ENCODE data around the gene TBX4.
A peak's percentile ranks its signal among the peaks of the same experiment; 100 is the strongest.

TBX4 gene

GRCh38 chr17:61410141-61411010 lies 41.8 kb upstream of the TBX4 start:
- H3K27ac Mint-ChIP-seq, result no peak overlapping the region
- no peaks in the 10 kb centered on the region for H3K9me3 Mint-ChIP-seq
- intact Hi-C loops (cut with micrococcal nuclease), result loop anchor here (2.0 kb wide), 1 partner anchor 56 kb away; no protein-coding TSS in a partner anchor
- H3K4me1 Mint-ChIP-seq (ENCODE audit: low read depth), result peaks cover 35% of the 10 kb centered on the region
- H3K4me3 Mint-ChIP-seq, result peak overlapping the region; percentile 58
- H3K27me3 Mint-ChIP-seq, result peaks cover 89% of the 10 kb centered on the region
- H3K36me3 Mint-ChIP-seq (ENCODE audit: low read depth), result no peaks in the 10 kb centered on the region

GRCh38 chr17:61411011-61411260 lies 41.3 kb upstream of the TBX4 start:
- Mint-ChIP-seq H3K4me1 (ENCODE audit: low read depth) (peaks cover 35% of the 10 kb centered on the region), H3K9me3 (no peaks in the 10 kb centered on the region), H3K36me3 (ENCODE audit: low read depth) (no peaks in the 10 kb centered on the region), H3K4me3 (peak overlapping the region; percentile 75), H3K27ac (no peak overlapping the region), H3K27me3 (peaks cover 89% of the 10 kb centered on the region)
- intact Hi-C loops (cut with micrococcal nuclease), result loop anchor here (2.0 kb wide), 1 partner anchor 56 kb away; no protein-coding TSS in a partner anchor

GRCh38 chr17:61411261-61412142 lies 40.7 kb upstream of the TBX4 start:
- Mint-ChIP-seq H3K4me1 (ENCODE audit: low read depth) (peaks cover 36% of the 10 kb centered on the region), H3K27ac (peak overlapping the region; percentile 17), H3K9me3 (no peaks in the 10 kb centered on the region), H3K27me3 (peaks cover 89% of the 10 kb centered on the region), H3K36me3 (ENCODE audit: low read depth) (no peaks in the 10 kb centered on the region), H3K4me3 (peak overlapping the region; percentile 75)
- intact Hi-C loops (cut with micrococcal nuclease), result loop anchor here (1.0 to 2.0 kb wide), 3 partner anchors 55 to 426 kb away; no protein-coding TSS in a partner anchor

DNA sequence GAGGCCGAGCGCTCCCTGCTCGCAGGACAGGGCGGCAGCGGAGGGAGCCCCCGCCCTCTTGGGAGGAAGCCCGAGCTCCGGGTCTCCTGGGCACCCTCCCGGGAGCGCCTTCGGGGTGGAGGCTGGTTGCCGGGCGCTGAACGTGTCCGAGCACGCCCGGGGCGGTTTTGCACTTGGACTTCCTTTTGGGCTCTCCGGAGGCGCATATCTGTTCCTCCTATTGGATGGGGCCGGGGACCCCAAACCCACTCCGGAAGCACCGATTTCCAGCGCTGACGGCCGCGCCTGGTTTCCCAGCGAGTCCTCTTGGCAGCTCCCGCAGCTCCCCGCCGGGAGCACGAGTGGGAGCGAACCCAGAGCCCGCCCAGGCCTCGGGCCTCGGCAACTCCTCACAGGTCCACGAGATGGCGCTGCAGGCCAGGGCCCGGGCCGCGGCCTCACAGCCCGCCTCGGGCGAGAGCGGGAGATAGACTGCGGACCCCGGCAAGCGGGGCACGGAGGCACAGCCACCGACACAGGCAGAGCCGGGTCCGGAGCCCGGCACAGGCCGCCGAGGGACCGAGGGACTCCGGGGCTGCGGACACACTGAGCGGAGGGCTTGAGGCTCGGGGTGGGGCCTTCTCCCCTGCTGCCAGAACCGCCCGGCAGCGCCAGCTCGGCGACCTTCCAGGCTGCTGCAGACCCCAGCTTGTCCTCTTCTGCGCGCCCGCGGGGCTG lies 39.9 kb upstream of the TBX4 start:
- H3K4me1 Mint-ChIP-seq (ENCODE audit: low read depth), result peaks cover 43% of the 10 kb centered on the region
- H3K9me3 Mint-ChIP-seq, result no peaks in the 10 kb centered on the region
- intact Hi-C loops (cut with micrococcal nuclease), result loop anchor here (1.0 kb wide), 2 partner anchors 139 to 425 kb away; no protein-coding TSS in a partner anchor
- peak overlapping the region; percentile 17 for H3K27ac Mint-ChIP-seq
- no peaks in the 10 kb centered on the region for H3K36me3 Mint-ChIP-seq (ENCODE audit: low read depth)
- H3K4me3 Mint-ChIP-seq, result peak overlapping the region; percentile 75
- peaks cover 89% of the 10 kb centered on the region for H3K27me3 Mint-ChIP-seq

DNA sequence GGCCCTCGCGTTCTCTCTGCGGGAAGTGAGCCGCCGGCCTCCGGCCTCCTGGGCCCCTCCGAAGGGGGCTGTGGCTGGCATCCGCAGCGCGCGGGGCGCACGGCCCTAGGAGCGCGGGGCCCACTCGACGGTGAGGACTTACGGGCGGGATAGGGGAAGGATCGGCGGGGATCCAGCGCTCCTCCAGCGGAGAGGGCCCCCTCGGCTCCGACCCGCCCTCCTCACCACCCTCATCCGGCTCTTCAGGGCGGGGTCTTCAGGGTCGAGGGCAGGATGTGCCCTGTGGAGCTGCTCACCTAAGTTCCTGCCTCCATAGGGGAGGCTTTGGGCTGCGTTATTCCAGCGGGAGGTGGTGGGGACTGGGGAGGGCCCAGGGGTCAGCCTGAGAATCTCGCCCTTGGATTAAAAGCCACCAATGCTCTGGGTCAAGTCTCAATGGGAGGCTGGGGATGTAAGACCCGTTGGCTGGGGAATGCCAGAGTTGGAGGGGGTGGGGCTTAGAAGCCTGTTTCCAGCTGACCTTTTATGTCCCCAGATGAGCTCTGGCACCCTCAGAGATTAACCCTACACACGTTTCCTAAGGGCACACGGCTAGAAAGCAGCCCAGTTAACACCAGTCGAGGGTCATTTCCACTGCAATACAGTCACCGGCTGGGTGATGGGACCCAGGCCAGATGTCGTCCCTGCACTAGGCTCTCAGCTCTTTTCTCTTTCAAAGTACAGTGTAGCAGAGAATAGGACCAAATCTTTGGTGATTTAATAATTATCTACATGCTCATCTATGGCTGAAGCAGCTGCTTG lies 39.2 kb upstream of the TBX4 start:
- H3K27me3 Mint-ChIP-seq, result peaks cover 86% of the 10 kb centered on the region
- peak overlapping the region; percentile 75 for H3K4me3 Mint-ChIP-seq
- H3K27ac Mint-ChIP-seq, result no peak overlapping the region
- H3K4me1 Mint-ChIP-seq (ENCODE audit: low read depth), result peaks cover 40% of the 10 kb centered on the region
- H3K9me3 Mint-ChIP-seq, result no peaks in the 10 kb centered on the region
- intact Hi-C loops (cut with micrococcal nuclease), result loop anchor here (1.0 kb wide), 2 partner anchors 138 to 424 kb away; no protein-coding TSS in a partner anchor
- H3K36me3 Mint-ChIP-seq (ENCODE audit: low read depth), result no peaks in the 10 kb centered on the region

DNA sequence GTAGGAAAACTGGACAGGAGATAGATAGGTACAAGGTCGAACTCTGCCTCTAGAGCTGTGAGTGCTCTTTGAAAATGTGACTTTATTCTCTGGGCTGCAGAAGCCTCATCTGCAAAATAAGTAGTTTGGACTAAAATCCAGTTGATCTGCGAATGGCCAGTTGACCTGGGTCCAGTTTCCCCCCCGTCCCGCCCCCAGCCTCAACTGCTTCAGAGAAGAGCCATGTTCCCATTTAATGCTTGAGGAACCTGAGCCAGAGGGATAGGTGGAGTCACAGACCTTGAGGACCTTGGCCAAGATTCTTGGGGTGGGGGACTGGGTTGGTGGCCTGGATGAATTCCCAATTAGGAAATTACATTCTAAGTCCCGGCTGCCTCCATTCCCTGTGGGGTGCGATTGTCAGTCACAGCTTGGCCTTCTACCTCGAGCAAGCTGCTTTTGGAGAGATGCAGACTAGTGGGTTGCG lies 38.5 kb upstream of the TBX4 start:
- peaks cover 85% of the 10 kb centered on the region for H3K27me3 Mint-ChIP-seq
- intact Hi-C loops (cut with micrococcal nuclease), result no loop called here
- H3K27ac Mint-ChIP-seq, result no peak overlapping the region

DNA sequence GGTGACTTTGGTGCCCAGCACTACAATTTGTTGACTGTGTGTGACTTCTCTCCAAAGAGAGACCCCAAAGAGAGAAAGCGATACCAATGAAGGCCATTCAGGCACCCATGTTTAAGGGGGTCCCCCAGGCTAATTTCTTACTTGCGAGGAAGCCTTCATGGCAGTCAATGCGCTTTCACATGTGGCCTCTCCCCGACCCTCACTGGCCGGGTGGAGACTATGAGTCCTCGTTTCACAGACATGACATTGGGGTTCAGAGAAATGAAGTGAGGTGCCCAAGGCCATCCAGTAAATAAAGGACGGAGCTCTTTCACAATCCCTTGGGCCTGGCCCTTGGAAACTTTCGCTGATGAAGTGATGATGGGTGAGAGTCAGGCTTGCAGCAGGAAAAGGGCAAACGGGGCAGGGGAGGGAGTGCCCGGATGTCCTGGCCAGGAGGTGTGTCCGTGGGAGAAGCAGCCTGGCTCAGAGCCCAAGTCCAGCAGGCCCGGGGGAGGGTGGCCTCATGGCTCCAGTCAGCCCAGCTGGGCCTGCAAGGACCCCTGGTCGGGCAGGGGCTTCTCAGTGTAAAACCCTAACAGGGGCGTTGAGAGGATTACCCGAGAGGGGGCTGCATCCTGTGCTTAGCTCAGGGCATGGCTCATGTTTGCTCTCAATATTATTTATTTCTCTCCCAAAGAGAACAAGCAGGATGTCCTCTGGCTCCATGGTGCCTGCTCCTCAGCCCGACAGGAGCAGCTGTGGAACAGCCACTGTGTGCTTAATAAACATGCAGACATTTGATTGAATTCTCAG lies 37.9 kb upstream of the TBX4 start:
- Mint-ChIP-seq H3K27ac (no peak overlapping the region), H3K27me3 (peaks cover 86% of the 10 kb centered on the region), H3K4me1 (ENCODE audit: low read depth) (peaks cover 30% of the 10 kb centered on the region), H3K36me3 (ENCODE audit: low read depth) (no peaks in the 10 kb centered on the region), H3K4me3 (no peak overlapping the region), H3K9me3 (no peaks in the 10 kb centered on the region)
- intact Hi-C loops (cut with micrococcal nuclease), result no loop called here

More for the DNA sequence above, 38.5 kb upstream of the TBX4 start:
- no peaks in the 10 kb centered on the region for H3K9me3 Mint-ChIP-seq
- peaks cover 33% of the 10 kb centered on the region for H3K4me1 Mint-ChIP-seq (ENCODE audit: low read depth)
- H3K4me3 Mint-ChIP-seq, result no peak overlapping the region
- H3K36me3 Mint-ChIP-seq (ENCODE audit: low read depth), result no peaks in the 10 kb centered on the region

DNA sequence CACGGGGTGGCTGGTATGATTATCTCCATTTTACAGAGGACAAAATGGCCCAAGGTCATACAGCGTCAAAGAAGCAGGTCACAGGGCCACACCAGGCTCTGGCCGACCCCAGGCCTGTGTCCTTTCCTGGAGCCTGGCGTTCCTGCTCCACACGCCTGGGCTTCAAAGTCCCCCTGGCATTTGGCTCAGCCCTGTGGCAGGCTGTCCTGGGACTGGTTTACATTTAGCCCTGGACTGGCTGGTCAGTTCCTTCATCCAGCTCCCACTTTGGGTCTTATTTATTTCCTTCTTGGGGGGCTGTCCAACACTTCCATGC lies 37.3 kb upstream of the TBX4 start:
- H3K27me3 Mint-ChIP-seq, result peaks cover 87% of the 10 kb centered on the region
- H3K9me3 Mint-ChIP-seq, result no peaks in the 10 kb centered on the region
- H3K4me1 Mint-ChIP-seq (ENCODE audit: low read depth), result peaks cover 28% of the 10 kb centered on the region
- H3K36me3 Mint-ChIP-seq (ENCODE audit: low read depth), result no peaks in the 10 kb centered on the region
- no peak overlapping the region for H3K27ac Mint-ChIP-seq
- intact Hi-C loops (cut with micrococcal nuclease), result no loop called here
- H3K4me3 Mint-ChIP-seq, result no peak overlapping the region

DNA sequence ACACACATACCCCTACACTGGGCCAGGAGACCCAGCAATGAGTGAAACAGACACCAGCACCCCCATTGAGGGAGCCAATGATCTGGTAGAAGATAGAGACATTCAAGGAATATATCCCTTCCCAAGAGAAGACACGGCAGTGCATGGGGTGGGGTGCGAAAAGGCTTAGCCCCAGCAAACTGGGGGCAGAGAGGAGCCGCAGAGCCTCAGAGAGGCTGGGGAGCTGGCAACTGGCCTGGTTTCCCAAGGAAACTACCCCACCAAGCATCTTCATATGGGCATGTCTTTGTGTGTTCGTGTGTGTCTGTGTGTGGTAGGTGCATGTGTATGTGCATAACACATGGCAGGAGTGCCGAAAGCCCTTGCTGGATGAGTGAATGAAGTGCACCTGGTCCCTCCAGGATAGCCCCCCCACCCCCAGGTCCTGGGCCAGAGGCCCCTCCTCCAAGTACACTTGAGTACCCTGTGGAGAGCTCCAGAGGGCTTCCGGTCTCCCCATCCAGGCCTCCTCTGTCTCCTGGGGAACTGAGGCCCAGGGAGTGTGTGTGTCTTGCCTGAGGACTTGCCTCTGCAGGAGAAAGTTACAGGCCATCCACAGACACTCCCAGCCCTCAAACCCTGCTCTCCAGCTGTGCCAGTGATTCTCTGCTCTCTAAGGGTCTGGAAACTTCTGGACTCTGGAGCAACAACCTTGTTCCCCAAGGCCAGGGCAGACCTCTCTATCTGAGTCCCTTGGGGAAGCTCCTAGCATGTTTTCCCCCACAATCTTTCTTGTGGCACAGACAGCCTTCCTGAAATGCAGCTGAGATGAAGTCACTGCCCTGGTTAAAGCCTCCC lies 36.6 kb upstream of the TBX4 start:
- peaks cover 87% of the 10 kb centered on the region for H3K27me3 Mint-ChIP-seq
- no peaks in the 10 kb centered on the region for H3K36me3 Mint-ChIP-seq (ENCODE audit: low read depth)
- no peak overlapping the region for H3K4me3 Mint-ChIP-seq
- H3K27ac Mint-ChIP-seq, result no peak overlapping the region
- peaks cover 21% of the 10 kb centered on the region for H3K4me1 Mint-ChIP-seq (ENCODE audit: low read depth)
- no peaks in the 10 kb centered on the region for H3K9me3 Mint-ChIP-seq
- intact Hi-C loops (cut with micrococcal nuclease), result loop anchor here (2.0 kb wide), 1 partner anchor 135 kb away; no protein-coding TSS in a partner anchor

- Mint-ChIP-seq H3K27me3 (peaks cover 86% of the 10 kb centered on the region), H3K4me3 (no peak overlapping the region), H3K36me3 (ENCODE audit: low read depth) (no peaks in the 10 kb centered on the region), H3K27ac (no peak overlapping the region), H3K4me1 (ENCODE audit: low read depth) (peaks cover 19% of the 10 kb centered on the region), H3K9me3 (no peaks in the 10 kb centered on the region)
- intact Hi-C loops (cut with micrococcal nuclease), result loop anchor here (2.0 kb wide), 1 partner anchor 135 kb away; no protein-coding TSS in a partner anchor
Observed at GRCh38 chr17:61416211-61416539, 36.0 kb upstream of the TBX4 start.

- no peak overlapping the region for H3K27ac Mint-ChIP-seq
- intact Hi-C loops (cut with micrococcal nuclease), result loop anchor here (2.0 kb wide), 1 partner anchor 134 kb away; no protein-coding TSS in a partner anchor
- no peak overlapping the region for H3K4me3 Mint-ChIP-seq
- no peaks in the 10 kb centered on the region for H3K9me3 Mint-ChIP-seq
- peaks cover 14% of the 10 kb centered on the region for H3K4me1 Mint-ChIP-seq (ENCODE audit: low read depth)
- H3K36me3 Mint-ChIP-seq (ENCODE audit: low read depth), result no peaks in the 10 kb centered on the region
- H3K27me3 Mint-ChIP-seq, result peaks cover 86% of the 10 kb centered on the region
Observed at GRCh38 chr17:61416540-61417363, 35.5 kb upstream of the TBX4 start.

Data from dendritic cell treated with granulocyte-macrophage colony-stimulating factor and Interleukin-4, amounts not matched to agents 40 ng/mL and 50 ng/mL, for 4 days (primary cell).